ENCODE data around the gene CATSPER3.

DNA sequence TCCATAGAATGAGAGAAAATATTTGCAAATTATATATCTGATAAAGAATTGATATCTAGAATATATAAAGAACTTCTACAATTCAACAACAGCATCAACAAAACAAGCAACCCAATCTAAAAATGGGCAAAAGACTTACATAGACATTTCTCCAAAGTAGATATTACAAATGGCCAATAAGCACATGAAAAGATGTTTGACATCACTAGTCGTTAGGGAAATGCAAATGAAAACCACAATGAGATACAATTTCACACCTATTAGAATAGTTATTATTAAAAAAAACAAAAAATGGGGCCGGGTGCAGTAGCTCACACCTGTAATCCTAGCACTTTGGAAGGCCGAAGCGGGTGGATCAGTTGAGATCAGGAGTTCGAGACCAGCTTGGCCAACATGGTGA, 24.4 kb downstream of the CATSPER3 start:
- TF ChIP-seq POLR2A (IDR thresholded peaks at IDR 0.05), result no peak
- TF ChIP-seq CTCF (IDR thresholded peaks at IDR 0.05), result no peak
